OCI-LY3 (cell line): ENCODE data around the gene SPSB3.

Experiments used
- EZH2phosphoT487 ChIP-seq: fragments of 200-600 bp; shearing (Covaris generic); IDR thresholded peaks from 2 replicates; pipeline ENCODE4 v1.6.1; 2018; ENCODE audit warnings: antibody characterized with exemption, mixed run types, low read depth
- TF ChIP-seq, protein P1 (sequence below): fragments of 200-600, 300-600 bp; sonication (generic); IDR thresholded peaks from 2 replicates; pipeline ENCODE4 v1.5.1; 2014; ENCODE audit warnings: antibody characterized with exemption, low read length, low read depth

DNA sequence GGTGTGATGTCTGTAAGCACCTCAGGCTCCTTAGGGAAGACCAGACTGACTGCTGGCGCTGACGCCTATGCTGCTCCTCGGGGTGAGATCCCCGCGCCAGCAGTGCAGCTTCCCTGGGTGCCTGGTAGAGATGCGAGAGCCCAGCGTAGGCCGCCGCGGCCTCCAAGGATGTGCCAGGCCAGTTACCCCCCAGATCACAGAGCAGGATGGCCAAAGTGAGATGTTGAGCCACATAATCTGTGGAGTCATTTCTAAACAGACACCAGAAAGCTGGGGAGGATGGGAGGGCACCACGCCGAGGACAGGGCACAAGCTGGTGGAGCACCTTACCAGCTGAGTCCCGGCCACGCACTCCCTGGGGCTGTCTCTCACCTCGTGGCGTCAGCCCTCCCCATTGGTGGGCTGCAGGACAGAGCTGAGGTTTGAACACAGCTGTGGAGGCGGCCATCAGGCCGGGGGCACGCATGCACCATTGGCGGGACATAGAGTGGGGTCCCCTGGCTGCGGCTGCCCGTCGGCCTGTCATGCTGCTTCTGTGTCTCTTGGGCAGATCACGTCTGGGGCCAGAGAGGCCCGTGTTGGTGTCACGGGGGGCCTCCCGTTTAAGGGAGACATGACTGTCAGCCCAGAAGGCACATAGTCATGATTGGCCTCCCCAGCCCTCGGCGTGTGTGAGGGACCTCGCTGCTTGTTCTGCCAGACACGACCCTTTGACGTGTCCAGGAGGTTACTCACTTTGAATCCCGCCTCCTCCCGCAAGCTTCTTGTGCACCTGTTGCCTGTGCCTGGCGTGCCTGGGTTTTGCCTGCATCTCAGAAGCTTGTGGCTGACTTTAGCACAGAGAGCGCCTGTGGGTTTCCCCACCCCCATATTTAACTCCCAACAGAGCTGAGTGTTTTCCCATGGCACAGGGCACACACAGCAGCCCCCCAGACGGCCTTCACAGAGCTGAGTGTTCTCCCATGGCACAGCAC is 54.4 kb downstream of the SPSB3 start:
- TF ChIP-seq, protein P1, sequence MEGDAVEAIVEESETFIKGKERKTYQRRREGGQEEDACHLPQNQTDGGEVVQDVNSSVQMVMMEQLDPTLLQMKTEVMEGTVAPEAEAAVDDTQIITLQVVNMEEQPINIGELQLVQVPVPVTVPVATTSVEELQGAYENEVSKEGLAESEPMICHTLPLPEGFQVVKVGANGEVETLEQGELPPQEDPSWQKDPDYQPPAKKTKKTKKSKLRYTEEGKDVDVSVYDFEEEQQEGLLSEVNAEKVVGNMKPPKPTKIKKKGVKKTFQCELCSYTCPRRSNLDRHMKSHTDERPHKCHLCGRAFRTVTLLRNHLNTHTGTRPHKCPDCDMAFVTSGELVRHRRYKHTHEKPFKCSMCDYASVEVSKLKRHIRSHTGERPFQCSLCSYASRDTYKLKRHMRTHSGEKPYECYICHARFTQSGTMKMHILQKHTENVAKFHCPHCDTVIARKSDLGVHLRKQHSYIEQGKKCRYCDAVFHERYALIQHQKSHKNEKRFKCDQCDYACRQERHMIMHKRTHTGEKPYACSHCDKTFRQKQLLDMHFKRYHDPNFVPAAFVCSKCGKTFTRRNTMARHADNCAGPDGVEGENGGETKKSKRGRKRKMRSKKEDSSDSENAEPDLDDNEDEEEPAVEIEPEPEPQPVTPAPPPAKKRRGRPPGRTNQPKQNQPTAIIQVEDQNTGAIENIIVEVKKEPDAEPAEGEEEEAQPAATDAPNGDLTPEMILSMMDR, result no peak
- no peak for TF ChIP-seq EZH2phosphoT487
